GM21786 (cell line): ENCODE results near the gene PAX4.

Experiments used
- ATAC-seq: cut with Tn5 transposase; IDR thresholded peaks from one replicate; pipeline ENCODE4 v1.9.1; 2021; ENCODE audit not compliant: unreplicated experiment

PAX4 gene

GRCh38 chr7:127632276-127632910, 14.5 kb upstream of the PAX4 start:
- ATAC-seq = no peak

DNA sequence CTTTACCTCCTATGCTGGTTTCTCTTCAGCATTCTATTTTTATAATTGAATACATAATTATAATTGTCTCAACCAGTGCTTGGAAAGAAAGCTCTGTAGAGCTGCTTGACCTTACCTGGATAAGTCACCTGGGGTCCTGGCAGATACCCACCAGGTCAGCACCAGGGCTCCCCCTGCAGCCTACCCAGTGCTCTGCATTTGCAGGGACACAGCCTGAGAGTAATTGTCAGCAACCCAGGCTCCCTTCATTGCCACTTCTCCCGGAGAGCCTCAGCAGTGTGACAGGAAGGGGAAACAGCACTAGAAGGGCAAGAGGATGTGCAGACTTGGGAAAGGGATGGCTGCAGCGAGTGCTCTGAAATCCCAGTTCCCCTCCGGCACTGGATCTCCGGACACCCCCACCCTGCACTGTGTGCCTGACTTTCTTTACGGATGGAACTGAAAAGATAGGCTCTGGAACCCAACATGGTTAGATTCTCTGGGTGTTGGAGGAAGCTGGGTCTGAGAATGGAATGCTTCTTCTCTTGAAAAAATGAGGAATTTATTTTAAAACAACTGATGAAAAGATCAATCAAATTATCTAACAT, 11.4 kb upstream of the PAX4 start:
- peak; percentile 64 for ATAC-seq

- no peak for ATAC-seq
Observed at GRCh38 chr7:127628445-127628844, 10.5 kb upstream of the PAX4 start.

- ATAC-seq = no peak
Observed at GRCh38 chr7:127625331-127625730, 7.4 kb upstream of the PAX4 start.

GRCh38 chr7:127620406-127621233, 2.7 kb upstream of the PAX4 start:
- ATAC-seq = no peak

GRCh38 chr7:127619681-127620405, 1.9 kb upstream of the PAX4 start:
- ATAC-seq = no peak

- no peak for ATAC-seq
Observed at GRCh38 chr7:127618775-127619174, 833 bp upstream of the PAX4 start.

DNA sequence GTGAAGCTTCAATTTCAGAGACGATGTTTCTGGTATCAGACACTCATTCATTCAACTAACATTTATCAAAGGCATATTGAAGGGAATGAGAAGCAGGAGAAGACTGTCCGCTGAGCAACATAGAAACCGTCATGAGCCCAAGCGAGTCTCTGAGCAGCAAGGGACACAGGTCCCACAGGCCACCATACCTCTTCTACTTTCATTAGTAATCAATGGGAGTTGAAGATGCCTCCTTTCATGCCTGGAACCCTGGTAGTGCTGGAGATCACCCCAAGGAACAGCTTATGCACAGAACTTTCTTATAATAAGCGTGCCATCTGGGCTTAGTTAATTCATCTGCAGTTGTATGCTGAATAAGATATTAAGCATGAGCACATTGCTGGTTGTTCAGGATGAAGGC, 1.2 kb downstream of the PAX4 start:
- no peak for ATAC-seq

DNA sequence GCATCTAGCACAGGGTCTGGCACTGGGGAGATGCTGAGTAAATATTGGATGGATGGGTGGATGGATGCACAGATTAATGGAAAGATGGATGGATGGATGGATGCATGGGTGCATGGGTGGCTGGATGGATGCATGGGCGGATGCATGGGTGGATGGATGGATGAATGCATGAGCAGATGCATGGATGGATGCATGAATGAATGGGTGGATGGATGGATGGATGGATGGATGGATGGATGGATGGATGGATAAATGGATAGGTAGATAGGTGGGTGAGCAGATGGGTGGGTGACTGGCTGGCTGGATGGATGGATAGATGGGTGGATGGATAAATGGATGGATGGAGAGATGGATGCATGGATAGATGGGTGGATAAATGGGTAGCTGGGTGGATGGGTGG, 5.7 kb downstream of the PAX4 start:
- no peak for ATAC-seq

GRCh38 chr7:127609297-127609696, 8.6 kb downstream of the PAX4 start:
- ATAC-seq = no peak

GRCh38 chr7:127608446-127608845, 9.5 kb downstream of the PAX4 start:
- ATAC-seq = no peak

DNA sequence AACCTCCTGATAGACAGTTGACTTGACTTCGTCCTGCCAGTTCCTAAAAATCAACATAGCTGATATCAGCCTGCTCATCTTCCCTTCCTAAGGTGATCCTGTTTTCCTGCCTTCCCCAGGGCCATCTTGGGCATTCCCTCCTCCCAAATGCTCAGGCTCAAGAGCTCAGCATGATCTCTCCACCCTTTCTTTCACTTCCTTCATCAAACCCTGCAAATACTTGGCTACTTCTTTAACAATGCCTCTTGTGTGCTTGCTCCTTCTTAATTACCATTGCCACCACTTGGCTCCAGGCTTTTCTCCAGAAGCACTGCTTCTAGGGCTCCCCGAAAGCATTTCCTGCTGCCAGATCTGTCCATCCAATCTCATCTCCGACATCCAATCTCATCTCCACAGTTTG, 17.1 kb downstream of the PAX4 start:
- no peak for ATAC-seq

DNA sequence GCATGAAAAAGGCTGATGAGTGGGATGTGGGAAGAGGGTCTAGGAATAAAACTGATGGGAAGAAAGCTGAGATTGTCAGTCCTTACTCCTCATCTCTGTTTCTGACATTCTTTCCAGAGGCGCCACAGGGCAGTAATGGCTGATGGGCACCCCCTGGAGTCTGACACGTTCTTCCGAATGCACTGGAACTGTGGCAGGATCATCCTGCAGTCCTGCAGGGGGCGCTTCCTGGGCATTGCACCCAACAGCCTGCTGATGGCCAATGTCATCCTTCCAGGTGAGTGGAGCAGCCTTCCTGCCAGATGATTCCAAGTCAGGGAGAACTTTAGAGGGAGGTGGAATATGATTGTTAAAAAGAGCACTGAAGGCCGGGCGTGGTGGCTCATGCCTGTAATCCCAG, 19.6 kb downstream of the PAX4 start:
- no peak for ATAC-seq

DNA sequence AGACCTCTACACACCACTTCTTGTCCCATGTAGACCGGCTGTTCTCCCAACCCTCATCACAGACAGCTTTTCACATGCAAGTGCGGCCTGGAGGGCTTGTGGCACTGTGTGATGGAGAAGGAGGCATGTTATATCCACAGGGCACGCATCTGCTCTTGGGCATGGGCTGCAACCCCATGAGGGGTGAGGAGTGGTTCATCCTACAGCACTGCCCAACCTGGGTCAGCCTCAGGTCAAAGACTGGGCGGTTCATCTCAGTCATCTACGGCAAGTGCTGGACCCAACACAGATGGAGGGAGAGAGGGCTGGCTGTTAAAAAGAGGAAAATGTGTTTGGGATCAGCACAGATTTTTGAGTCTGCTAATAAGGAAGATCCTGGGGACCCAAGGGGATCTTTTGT, 22.2 kb downstream of the PAX4 start:
- no peak for ATAC-seq

DNA sequence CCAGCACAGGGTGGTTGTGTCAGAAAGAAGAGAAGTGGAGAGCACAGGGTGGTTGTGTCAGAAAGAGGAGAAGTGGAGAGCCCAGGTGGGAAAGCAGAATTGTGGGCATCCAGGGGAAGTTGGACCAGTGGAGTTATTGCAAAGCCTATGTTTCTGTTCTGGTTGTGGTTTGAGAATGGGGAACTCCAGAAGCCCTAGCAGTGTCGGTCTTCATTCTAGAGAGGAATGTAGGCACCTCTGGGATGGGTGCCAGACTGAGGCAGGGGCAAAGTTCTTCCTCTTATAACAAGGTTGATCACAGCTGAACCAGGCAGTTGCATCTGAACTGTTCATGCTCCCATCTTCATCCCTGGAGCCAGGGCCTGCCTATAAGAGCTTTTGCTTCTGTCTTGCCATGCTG, 23.5 kb downstream of the PAX4 start:
- ATAC-seq = no peak

DNA sequence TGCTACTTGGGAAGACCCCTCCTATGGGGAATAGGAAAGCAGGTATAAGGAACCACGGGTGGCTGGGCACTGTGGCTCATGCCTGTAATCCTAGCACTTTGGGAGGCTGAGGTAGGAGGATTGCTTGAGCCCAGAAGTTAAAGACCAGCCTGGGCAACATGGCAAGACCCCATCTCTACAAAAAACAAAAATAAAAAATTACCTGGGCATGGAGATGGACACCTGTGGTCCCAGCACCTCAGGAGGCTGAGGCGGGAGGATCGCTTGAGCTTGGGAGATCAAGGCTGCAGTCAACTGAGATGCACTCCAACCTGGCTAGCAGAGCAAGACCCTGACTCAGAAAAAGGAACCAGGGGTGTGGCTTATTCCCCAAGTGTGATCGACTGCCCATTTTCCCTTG, 25.4 kb downstream of the PAX4 start:
- no peak for ATAC-seq

GRCh38 chr7:127591591-127591990, 26.4 kb downstream of the PAX4 start:
- no peak for ATAC-seq

DNA sequence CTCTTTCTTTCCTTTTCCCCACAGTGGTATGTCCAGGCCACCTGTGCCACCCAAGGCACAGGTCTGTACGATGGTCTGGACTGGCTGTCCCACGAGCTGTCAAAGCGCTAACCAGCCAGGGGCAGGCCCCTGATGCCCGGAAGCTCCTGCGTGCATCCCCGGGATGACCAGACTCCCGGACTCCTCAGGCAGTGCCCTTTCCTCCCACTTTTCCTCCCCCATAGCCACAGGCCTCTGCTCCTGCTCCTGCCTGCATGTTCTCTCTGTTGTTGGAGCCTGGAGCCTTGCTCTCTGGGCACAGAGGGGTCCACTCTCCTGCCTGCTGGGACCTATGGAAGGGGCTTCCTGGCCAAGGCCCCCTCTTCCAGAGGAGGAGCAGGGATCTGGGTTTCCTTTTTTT, 26.8 kb downstream of the PAX4 start:
- no peak for ATAC-seq

DNA sequence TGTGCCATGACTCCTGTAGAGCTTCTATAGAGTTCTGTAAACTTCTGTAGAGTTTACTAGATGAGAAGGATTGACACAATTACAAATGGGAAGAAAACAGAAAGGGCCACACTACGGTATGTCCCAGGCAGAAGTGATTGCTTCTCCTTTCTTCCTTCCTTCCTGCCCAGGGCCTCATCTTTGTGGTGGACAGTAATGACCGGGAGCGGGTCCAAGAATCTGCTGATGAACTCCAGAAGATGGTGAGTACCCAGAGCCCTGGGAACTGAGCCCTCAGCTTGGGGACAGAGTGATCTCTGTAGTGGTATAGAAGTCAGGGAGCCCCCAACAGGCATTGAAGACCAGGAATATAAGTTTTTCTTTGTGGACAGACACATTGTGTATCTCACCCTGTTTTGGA, 28.0 kb downstream of the PAX4 start:
- ATAC-seq = no peak

DNA sequence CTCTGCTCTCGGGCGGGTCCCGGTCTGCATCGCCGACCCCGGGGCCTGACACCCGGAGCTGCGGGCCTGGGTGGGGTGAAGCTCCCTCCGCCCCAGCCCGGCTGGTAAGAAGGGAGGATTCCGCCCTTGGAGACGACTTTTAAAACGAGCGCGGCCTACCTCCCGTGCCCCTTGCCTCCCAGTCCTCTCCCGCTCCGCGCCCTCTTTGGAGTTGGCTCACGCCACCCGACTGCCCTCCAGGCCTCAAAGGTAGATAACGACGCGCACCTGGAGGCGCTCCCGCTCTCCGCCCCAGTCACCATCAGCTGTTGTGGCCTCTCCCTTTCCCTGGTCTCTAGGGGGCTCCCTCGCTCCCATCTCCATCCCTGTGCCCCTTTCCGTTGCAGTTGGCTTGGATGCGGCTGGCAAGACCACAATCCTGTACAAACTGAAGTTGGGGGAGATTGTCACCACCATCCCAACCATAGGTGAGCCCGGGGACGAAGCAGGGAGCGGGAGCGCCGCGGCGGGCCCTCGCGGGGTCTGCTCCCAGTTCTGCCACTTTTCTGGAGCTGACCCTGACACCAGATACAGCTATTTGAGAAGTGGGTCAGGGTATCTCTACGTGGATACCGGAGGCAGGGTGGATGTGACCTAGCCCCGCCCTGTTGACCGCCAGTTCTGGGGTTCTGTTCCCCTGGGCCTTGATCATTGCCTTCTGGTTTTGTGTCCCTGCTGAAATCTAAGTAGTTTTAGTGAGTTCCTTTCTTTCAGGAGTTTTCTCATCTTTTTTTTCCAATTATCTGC, 29.1 kb downstream of the PAX4 start:
- ATAC-seq = peak; percentile 25
